Adipose tissue (tissue), 3 donors: ENCODE data around the gene RPS27. TPM values are rescaled to one million over a fixed set of nuclear protein-coding genes. Genes with fewer than 3 reads are reported as not detected.
A peak's percentile ranks its signal among the peaks of the same experiment; 100 is the strongest.

Experiments
- H3K27ac ChIP-seq: one replicate; pipeline ENCODE4 v1.5.1; 2013; ENCODE audit warnings: low read depth, low read length
- WGBS, 3 donors: extraction: QIAGEN DNeasy Blood & Tissue Kit; methylation state at CpG; one replicate each; pipeline ENCODE4 v1.1.7; 2013; 5-methylcytosine and 5-hydroxymethylcytosine counted together
- polyA plus RNA-seq, 3 donors: library from polyadenylated mRNA; stranded (reverse); fragments of 200-250 nt; gene quantifications; one replicate each; pipeline ENCODE4 v1.2.3, GENCODE V29; 2013
- donor health status: healthy with polysubstance abuse.
- donor health status: Bipolar disorder and iron deficiency.
- donor health status: healthy.

Gene RPS27
- polyA plus RNA-seq, 3 donors, result 8,955 to 19,190 (median 11,429) TPM

DNA sequence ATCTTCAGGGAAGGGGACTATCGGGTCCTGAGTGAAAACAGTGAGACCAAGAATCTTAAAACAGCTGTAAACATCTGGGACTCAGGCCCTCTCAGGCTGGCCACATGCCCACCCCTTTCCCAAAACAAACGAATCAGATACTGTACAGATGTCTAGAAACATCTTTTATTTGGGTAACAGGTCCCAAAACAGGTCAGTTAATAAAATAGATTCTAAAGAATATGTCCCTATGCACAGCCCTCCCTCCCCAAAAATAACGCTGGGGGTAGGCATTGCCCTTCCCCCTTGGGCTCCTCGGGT lies 31.7 kb upstream of the RPS27 start:
- 14 to 22% (median 16%) methylated on average over 4 of the region's 4 CpGs for WGBS, 3 donors

DNA sequence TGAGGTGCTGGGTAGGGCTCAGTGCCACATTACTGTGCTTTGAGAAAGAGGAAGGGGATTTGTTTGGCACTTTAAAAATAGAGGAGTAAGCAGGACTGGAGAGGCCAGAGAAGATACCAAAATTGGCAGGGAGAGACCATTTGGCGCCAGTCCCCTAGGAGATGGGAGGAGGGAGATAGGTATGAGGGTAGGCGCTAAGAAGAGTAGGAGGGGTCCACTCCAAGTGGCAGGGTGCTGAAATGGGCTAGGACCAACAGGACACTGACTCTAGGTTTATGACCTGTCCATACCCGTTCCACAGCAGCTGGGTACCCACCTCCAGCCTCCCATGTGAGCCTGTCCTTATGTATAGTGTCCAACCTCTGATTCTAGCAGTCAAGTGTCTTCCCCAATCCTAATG lies 31.1 kb upstream of the RPS27 start:
- no peak overlapping the region for H3K27ac ChIP-seq
- 60 to 71% (median 67%) methylated on average over 3 of the region's 3 CpGs for WGBS, 3 donors

More for the DNA sequence above, 31.7 kb upstream of the RPS27 start:
- peak overlapping the region; percentile 62 for H3K27ac ChIP-seq

DNA sequence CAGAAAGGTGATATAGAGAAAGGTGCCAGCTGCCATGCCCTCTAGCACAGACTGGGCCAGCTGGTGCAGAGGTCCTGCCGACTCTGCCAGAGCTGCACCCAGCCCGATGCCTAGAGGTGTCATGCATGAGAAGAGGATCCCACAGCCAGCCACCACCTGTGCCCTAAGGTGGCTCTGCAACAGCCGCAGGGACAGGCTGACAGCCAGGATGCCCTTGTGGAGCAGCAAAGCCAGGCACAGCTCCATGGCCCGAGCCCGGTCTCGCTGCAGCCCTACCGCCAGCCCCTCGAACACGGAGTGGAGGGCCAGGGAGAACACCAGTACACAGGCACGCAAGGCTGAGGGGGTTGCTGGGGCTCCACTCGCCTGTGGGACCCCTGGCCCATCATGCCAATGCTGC lies 30.4 kb upstream of the RPS27 start:
- H3K27ac ChIP-seq, result no peak overlapping the region
- WGBS, 3 donors, result 85 to 98% (median 98%) methylated on average over 11 of the region's 11 CpGs

DNA sequence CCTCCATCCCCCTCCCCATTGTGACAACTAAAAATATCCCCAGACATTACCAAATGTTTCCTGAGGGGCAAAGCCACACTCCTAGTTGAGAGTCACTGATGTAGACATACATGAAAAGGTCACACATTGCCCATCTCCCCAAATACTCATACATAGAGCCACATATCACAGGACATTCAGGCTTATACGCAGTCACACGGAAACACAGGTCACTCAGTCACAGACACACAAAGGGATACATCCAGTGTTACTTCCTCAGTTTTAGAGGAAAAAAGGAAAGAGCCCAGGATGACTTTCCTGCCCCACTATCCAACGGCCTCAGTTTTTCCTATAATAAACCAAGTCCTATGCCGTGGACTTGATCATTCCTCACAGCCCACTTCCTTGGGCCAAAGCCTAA lies 29.1 kb upstream of the RPS27 start:
- 76 to 77% (median 77%) methylated on average over 4 of the region's 4 CpGs for WGBS, 3 donors
- no peak overlapping the region for H3K27ac ChIP-seq

DNA sequence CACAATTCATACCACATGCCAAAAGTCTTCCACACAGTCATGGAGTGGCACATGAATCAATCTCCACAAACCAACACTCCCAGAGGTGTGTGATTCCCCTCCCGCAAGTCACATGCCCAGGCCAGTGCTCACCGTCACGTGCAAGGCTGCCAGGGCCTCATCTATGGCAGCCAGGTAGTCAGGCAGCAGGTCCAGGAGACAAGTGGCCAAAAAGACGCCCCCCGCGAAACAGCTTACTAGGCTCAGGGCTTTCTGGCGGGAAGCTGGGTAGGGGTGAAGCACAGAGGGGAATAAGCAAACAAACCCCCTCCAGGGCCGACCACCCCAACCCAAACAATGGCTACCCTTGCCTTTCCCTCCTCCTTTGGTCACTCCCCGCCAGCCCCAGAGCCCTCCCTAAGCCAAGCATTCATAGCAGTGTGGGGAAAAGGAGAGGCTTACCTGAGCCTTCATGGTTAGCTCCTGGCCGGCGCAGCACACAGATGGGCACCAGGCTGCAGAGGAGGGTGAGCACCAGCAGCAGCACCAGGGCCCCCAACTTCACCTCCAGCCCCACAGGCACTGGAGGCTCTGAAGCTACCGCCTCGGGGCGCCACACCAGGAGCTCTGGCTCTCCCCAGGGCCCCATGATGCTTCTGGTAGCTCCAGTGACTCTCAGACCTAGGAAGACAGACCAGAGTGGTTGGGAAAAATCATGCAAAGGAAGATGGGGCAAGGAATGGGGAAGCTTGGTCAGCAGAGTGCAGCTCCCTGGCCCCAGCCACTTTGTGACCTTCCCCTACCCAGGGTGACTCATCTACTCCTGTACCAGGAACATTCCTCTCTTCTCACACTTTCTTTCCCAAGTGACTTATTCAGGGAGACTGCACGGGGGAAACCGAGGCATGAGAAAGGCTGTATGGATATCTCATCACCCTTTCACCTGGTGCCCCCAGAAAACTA lies 28.2 kb upstream of the RPS27 start:
- peak overlapping the region; percentile 69 for H3K27ac ChIP-seq
- 40 to 50% (median 49%) methylated on average over 16 of the region's 16 CpGs for WGBS, 3 donors

DNA sequence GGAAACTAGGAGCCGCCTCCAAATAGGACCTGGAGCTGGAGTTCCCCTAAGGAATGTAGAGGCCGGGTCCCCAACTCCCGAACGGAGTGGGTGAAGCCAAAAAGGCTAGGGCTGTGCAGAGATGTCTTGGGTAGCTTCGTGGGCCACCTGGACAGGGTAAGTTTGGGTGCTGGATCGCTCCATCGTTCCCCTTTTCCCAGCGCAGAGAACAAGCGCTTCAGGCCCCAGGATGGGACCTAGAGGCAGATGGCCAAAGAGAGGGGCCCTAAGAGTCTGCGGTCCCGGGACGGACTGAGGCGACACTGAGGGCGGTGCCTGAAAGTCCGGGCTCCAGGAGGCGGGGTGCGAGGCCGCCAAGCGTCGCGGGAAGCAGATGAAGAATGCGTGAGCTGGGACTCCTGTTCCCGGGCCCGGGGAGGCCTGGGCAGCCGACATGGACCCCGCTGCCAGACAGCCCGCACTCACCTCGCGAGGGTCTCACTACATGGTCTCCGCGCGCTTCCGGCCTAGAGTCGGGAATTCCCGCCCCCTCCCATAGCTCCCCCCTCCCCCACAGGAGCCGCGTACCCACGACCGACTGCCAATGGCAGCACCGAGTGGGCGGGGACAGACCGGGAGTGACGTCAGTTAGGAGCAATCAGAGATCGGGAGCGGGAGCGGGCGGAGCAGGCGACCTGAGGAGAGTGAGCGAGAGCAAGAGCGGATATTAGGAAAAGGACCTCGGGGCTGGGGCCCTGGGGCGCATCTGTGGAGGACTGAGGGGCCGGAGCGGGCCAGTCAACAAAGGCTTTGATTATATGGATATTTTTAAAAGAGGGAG lies 27.3 kb upstream of the RPS27 start, which contains the start of gene SLC39A1:
SLC39A1 (minus strand) TSS at position 508 of the 820 bp plus-strand sequence. CDS start 822 bp downstream, outside the sequence.
- WGBS, 3 donors, result 0 to 1% (median 0%) methylated on average over 53 to 54 of the region's 54 CpGs
- peak within 1 kb of the TSS; percentile 83 for H3K27ac ChIP-seq

DNA sequence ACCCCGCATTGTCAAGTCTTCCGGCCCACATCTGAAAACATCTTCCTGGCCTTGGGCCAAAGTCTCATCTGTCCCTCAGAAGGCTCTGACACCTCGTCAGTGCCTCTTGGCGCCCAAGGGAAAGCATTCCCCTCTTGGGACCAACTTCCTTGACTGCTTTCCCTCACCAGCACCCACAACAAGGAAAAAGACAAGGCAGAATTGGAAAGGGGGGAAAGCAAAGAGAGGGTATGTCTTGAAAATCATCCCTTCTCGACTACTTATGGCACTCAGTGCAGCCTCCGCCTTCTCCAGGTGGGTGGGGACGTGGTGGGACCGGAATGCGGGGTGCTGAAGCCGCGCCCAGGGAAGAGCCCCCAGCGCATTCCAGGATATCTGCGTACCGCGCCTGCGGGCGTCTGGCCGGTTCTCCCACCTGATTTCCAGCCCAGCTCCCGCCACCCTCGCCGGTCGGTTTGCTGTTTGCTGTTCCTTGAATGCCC lies 26.7 kb upstream of the RPS27 start:
- 0 to 6% (median 2%) methylated on average over 22 of the region's 22 CpGs for WGBS, 3 donors
- H3K27ac ChIP-seq, result peak overlapping the region; percentile 83

DNA sequence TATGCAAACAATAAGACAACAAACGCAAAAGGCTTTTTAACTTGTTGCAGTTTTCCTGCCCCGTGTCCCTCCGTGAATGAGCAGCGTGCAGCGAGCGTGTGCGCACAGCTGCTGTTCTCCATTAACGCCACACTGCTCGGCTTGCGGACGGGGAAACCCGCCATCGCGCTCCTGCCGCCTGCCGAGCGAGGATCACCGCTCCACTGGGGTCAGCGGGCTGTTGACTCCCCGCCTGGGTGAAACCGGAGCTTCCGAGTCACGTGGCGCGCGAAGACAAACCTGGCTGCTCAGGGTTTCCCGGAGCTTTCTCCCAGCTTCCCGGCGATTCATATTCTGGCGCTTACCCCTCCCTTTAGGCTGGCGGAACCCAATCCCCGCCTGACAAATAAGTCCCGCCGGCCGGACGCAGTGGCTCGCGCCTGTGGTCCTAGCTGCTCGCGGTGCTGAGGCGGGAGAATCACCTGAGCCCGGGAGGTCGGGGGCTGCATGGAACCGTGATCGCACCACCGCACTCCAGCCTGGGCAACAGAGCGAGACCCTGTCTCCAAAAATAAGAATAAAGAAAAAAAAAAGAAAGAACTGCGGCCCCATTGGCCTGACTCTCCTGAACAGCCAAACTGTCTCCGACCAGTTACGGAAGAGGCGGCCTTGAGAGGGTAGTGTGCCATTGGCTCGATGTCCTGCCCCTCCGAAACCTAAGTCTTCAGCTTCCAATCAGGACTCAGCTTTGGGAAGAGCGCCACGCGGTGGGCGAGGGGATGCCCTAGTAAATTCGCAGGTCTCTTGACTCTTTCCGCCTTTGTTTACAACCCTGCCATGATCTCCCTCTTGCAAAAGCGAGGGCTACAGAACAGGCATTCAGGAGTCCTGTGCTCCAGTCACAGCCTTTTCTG lies 23.2 kb upstream of the RPS27 start, which contains the start of gene CREB3L4:
CREB3L4 (plus strand) TSS at position 796 of the 893 bp plus-strand sequence. CDS start 624 bp downstream, outside the sequence.
- no peak within 1 kb of the TSS for H3K27ac ChIP-seq
- WGBS, 3 donors, result 0 to 1% (median 0%) methylated on average over 60 of the region's 60 CpGs

DNA sequence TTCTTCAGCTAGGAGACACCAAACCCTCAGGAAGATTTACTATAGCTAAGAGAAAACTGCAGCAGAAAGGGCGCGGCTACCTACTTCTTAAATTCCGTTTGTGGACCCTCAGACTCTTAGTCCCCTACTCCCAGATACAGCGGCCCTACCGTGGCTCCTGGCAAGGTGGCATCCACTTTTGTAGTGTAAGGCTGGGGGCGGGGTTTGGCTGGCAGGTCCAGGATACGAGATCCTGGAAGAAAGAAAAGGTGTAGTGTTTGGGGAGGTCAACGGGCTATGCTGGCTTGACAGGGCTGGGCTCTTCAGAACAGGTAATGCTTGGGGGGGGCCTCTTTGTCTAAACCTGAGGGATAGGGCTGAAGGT lies 22.6 kb upstream of the RPS27 start:
- no peak overlapping the region for H3K27ac ChIP-seq
- 0 to 1% (median 1%) methylated on average over 8 of the region's 8 CpGs for WGBS, 3 donors

DNA sequence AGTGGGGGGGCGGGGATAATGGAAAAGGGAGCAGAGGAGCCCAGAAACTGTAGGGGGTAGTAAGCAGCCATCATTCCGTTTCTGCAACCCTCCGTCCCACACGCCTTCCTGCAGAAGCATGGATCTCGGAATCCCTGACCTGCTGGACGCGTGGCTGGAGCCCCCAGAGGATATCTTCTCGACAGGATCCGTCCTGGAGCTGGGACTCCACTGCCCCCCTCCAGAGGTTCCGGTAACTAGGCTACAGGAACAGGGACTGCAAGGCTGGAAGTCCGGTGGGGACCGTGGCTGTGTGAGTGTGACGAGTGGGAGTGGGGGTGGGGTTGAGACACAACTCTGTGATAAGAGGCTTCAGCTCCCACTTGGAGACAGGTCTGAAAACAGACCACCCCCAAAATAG lies 22.2 kb upstream of the RPS27 start:
- WGBS, 3 donors, result 5 to 11% (median 9%) methylated on average over 13 of the region's 13 CpGs
- no peak overlapping the region for H3K27ac ChIP-seq

DNA sequence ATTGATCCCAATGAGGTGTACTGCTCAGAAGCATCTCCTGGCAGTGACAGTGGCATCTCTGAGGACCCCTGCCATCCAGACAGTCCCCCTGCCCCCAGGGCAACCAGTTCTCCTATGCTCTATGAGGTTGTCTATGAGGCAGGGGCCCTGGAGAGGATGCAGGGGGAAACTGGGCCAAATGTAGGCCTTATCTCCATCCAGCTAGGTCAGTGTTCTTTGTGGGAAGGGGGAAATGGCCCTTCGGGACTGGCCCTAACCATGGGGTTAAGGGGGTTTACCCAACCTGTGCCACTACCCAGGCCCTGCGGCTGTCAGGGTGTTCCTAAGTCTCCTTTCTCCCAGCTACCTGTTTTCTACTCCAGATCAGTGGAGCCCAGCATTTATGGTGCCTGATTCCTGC lies 21.6 kb upstream of the RPS27 start:
- WGBS, 3 donors, result 88 to 95% (median 90%) methylated on average over 2 of the region's 2 CpGs
- H3K27ac ChIP-seq, result no peak overlapping the region

DNA sequence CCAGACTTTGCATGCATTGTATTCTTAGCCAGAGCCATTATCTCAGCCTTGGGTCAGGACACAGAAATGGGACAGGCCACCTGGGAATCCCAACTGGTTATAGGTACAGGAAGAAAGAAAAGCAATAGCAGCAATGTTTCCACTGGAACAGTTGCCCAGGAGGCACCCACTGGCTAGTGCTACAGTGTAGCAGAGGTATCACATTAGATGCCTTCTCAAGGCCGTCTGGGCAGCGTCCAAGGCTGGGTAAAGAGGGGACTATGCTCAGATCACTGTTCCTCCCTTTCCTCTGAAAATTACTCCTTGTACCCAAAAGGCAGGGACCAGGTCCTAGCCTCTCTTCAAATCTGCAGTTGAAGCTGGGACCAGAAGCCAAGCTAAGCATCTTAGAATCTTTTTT lies 20.2 kb upstream of the RPS27 start:
- no peak overlapping the region for H3K27ac ChIP-seq
- 56 to 90% (median 83%) methylated on average over 2 of the region's 2 CpGs for WGBS, 3 donors

DNA sequence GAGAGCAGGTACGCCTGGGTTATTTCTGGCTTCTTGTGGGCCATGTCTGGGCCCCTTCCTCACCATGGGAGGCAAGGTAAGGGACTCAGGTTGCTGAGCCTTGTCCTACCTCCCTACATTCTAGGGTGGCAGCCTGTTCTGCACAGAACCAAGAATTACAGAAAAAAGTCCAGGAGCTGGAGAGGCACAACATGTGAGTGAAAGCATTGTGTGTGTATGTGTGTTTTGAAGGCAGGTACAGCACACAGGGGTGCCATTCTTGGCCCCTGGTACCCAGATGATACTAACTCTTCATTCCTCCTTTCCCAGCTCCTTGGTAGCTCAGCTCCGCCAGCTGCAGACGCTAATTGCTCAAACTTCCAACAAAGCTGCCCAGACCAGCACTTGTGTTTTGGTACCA lies 17.5 kb upstream of the RPS27 start:
- no peak overlapping the region for H3K27ac ChIP-seq
- WGBS, 3 donors, result 93 to 98% (median 95%) methylated on average over 3 of the region's 3 CpGs

DNA sequence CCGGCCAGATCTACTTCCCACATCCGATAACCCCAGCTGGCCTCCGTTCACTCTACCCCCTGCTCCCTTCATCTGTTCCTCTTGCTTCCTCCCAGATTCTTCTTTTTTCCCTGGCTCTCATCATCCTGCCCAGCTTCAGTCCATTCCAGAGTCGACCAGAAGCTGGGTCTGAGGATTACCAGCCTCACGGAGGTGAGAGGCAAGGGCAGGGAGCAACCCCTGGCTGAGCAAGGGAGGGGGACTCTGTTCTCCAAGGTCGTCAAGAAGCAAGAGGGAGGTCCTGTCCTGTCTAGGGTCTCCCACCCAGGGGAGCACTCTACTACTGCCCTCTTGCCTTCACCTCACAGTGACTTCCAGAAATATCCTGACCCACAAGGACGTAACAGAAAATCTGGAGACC lies 17.0 kb upstream of the RPS27 start:
- WGBS, 3 donors, result 79 to 82% (median 79%) methylated on average over 7 of the region's 7 CpGs
- H3K27ac ChIP-seq, result no peak overlapping the region

DNA sequence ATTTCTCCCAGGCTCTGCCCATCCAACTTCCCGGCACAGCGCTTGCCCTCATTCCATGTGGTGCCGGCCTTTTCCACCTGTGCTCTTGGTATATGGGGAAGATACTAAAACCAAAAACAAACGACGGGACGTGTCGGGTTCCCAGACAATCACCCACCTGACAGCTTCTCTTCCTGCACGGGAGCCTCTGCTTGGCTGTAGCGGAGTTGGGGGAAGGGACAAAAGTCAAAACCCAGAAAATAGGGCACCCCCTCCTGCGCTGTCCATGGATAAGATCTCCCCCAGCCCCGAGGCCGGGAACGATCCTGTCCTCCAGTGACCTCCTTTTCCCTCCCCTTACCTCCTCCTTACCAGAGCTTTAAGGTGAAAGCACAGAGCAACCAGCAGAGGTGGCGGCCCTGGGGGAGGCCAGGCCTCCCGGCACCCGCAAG lies 13.7 kb upstream of the RPS27 start:
- 0 to 1% (median 0%) methylated on average over 15 to 16 of the region's 16 CpGs for WGBS, 3 donors
- H3K27ac ChIP-seq, result no peak overlapping the region

DNA sequence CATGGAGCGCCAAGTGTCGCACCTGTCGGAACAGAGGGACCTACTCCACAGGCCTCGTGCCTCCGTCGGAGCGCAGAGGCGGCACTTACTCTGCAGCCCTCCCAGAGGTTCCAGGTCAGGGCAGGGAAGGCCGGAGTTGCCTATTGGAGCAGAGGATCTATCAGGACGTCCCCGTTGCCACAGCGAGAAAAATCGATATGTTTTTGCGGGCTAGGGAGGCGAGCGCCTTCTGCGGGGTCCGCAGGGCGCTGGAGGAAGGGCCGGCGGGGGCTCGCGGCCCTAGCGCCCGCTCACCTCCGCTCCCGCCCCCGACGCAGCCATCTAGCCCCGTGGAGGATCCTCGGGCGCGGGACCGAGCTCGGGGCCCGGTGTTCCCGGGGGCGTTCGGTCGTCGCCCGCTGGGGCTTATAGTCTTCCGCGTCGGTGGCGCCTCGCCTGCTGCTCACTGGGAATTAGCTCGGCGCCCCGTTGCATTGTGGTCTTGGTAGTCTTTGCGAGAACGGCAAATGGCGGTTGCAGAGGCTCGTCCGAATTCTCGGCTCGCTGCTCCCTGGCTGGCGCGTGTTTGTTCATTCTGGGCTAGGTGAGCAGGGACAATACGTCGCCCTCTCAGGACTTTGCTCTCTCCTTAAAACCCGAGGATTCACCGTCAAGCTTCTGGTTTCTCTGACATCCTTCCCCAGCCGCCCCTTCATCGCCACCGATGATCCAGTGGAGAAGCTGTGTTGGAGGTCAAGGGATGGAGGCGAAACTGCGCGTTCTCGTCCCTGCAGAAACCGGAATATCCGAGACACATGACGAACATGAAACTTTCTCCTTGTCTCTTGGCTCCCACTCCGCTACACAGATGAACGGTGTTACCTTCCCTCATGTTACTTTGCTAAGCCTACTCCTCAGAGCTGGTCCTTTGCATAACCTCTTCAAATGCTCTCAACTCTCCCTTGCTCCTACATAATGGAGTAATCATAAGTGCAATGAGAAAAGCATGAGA lies 13.0 kb upstream of the RPS27 start, which contains the start of gene JTB:
JTB (minus strand) TSS at position 425 of the 991 bp plus-strand sequence; CDS start at position 3, 422 bp downstream.
- WGBS, 3 donors, result 0 to 1% (median 1%) methylated on average over 69 to 75 of the region's 75 CpGs
- H3K27ac ChIP-seq, result no peak within 1 kb of the TSS
